Limb (tissue), 2 donors: ENCODE measurements around the gene CTU2.

ENCODE experiments used
- DNase-seq, 2 donors: peaks; one replicate each; pipeline ENCODE4 v3.0.0-alpha.2; 2016; ENCODE audit errors: extremely low spot score in 2 of 2

Gene CTU2

GRCh38 chr16:88727871-88728270 lies 21.6 kb downstream of the CTU2 start:
- peak in 1 of 2 donors; percentile 10 for DNase-seq

- peak in 1 of 2 donors; percentile 9 for DNase-seq
These were observed 24.6 kb downstream of the CTU2 start for GRCh38 chr16:88730632-88731607.

- no peak for DNase-seq
These were observed 25.4 kb downstream of the CTU2 start for GRCh38 chr16:88731699-88732098.

- DNase-seq, result no peak
These were observed 26.1 kb downstream of the CTU2 start for GRCh38 chr16:88732172-88732960.

GRCh38 chr16:88732961-88733294 lies 26.6 kb downstream of the CTU2 start:
- DNase-seq, result no peak

- DNase-seq, result no peak
These were observed 27.5 kb downstream of the CTU2 start for GRCh38 chr16:88733630-88734360.

GRCh38 chr16:88734361-88734728 lies 28.0 kb downstream of the CTU2 start:
- no peak for DNase-seq

GRCh38 chr16:88735121-88735520 lies 28.8 kb downstream of the CTU2 start:
- DNase-seq, result no peak

GRCh38 chr16:88735616-88736015 lies 29.3 kb downstream of the CTU2 start:
- no peak for DNase-seq

- no peak for DNase-seq
These were observed 29.8 kb downstream of the CTU2 start for GRCh38 chr16:88736088-88736487.

- DNase-seq, result no peak
These were observed 30.2 kb downstream of the CTU2 start for GRCh38 chr16:88736496-88736895.

- peak; percentile 32 to 86 for DNase-seq
These were observed 31.2 kb downstream of the CTU2 start for GRCh38 chr16:88737298-88738150.

- DNase-seq, result no peak
These were observed 32.1 kb downstream of the CTU2 start for GRCh38 chr16:88738151-88739084.

GRCh38 chr16:88739139-88739976 lies 33.1 kb downstream of the CTU2 start:
- no peak for DNase-seq

- DNase-seq, result no peak
These were observed 33.8 kb downstream of the CTU2 start for GRCh38 chr16:88739977-88740726.

GRCh38 chr16:88740727-88741055 lies 34.4 kb downstream of the CTU2 start:
- no peak for DNase-seq

GRCh38 chr16:88741368-88741767 lies 35.1 kb downstream of the CTU2 start:
- no peak for DNase-seq

GRCh38 chr16:88742896-88743605 lies 36.7 kb downstream of the CTU2 start:
- DNase-seq, result no peak
